Measurements from ENCODE around the gene UBAC1. TPM values are rescaled to one million over a fixed set of nuclear protein-coding genes. Genes with fewer than 3 reads are reported as not detected.

UBAC1 gene
- total and polyA plus RNA-seq, 12 donors: 73.8 to 172 (median 85.5) TPM

DNA sequence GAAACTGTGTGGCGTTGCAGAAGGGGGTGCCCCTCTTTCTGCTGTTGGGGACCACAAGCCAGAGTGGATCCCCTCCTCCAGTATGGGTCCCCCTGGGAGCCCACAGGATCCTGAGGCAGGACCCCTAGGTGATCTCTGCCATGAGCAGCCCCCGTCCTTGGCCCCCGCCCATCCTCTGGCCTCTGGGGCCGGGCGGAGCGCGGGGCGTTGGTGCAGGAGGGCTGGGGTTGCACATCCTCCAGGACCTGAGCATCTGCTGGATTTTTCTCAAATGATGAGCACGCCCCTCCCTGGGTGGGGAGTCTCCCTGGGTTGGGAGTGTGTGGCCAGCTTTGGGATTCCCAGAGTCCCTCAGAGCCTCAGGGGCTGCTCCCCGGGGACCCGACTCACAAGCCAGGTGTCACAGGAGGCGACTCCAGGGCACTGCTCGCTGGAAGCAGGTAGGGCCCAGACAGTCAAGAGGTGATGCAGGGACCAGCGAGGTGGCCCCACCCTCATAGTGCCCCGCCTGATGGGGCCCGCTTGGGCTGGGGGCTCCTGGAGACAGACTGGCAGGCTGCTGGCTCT is 26.7 kb upstream of the UBAC1 start:
- no peaks in the 10 kb centered on the region for H3K36me3 ChIP-seq
- peaks cover 8 to 35% (median 30%) of the 10 kb centered on the region in 9 donors for H3K4me1 ChIP-seq
- H3K27ac ChIP-seq: no peak overlapping the region
- H3K27me3 ChIP-seq: peaks cover 0 to 15% (median 0%) of the 10 kb centered on the region in 7 donors
- DNase-seq (no peak), ATAC-seq (no peak)
- intact Hi-C loops (cut with DNase I): loop anchor here in 1 of 10 donors (10.0 kb wide), 1 partner anchor 257 kb away; the partner anchor contains the start of gene QSOX2
- WGBS, 2 donors: 93 to 96% methylated on average over 16 of the region's 16 CpGs
- no peaks in the 10 kb centered on the region for H3K9me3 ChIP-seq
- TF ChIP-seq, protein P1, sequence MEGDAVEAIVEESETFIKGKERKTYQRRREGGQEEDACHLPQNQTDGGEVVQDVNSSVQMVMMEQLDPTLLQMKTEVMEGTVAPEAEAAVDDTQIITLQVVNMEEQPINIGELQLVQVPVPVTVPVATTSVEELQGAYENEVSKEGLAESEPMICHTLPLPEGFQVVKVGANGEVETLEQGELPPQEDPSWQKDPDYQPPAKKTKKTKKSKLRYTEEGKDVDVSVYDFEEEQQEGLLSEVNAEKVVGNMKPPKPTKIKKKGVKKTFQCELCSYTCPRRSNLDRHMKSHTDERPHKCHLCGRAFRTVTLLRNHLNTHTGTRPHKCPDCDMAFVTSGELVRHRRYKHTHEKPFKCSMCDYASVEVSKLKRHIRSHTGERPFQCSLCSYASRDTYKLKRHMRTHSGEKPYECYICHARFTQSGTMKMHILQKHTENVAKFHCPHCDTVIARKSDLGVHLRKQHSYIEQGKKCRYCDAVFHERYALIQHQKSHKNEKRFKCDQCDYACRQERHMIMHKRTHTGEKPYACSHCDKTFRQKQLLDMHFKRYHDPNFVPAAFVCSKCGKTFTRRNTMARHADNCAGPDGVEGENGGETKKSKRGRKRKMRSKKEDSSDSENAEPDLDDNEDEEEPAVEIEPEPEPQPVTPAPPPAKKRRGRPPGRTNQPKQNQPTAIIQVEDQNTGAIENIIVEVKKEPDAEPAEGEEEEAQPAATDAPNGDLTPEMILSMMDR (IDR thresholded peaks at IDR 0.05): no peak
- H3K4me3 ChIP-seq: no peak overlapping the region

DNA sequence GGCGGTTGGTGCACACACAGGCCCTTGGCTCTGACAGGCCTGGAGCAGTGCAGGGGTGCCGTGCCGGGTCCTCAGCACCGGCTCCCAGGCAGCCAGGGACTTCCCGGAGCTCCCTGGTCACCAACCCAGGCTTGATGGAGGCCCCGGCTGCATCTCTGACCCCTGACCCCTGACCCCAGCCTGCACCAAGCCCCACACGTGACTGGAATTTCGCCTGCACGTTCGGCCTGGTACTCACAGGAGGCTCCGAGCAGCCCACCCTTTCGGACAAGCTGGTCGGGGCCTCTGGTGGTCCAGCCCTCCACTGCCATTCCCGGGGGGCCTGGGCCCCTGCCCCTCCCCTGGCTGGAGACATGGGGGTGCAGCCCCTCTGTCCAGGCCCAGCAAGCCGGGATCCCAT is 25.4 kb upstream of the UBAC1 start:
- Histone ChIP-seq H3K27ac (no peak overlapping the region), H3K4me1 (peaks cover 0 to 22% (median 16%) of the 10 kb centered on the region in 9 donors), H3K4me3 (no peak overlapping the region), H3K27me3 (peaks cover 0 to 15% (median 0%) of the 10 kb centered on the region in 7 donors), H3K36me3 (no peaks in the 10 kb centered on the region), H3K9me3 (no peaks in the 10 kb centered on the region)
- TF ChIP-seq, protein P1 (IDR thresholded peaks at IDR 0.05): no peak
- no peak for DNase-seq
- intact Hi-C loops (cut with DNase I): loop anchor here in 1 of 10 donors (10.0 kb wide), 1 partner anchor 258 kb away; the partner anchor contains the start of gene QSOX2
- ATAC-seq: no peak
- 83 to 90% methylated on average over 15 of the region's 15 CpGs for WGBS, 2 donors

DNA sequence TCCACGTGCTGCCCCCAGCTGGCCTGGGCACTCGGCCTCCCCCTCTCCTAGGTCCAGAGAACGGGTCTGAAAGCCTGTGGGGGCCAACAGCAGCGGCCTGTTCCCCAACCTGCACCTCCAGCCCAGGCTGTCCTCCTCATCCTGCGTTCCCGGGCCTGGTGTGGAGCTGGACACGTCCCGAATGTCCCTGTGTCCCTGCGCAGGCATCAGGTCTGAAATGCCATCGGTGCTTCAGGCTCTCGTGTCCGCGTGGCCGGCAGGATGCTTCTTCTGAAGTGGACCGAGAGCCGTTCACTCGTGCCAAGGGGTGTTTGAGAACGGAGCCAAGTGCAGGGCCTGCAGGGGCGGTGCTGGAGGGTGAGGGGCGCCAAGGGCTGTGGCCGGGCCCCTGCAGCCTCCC is 24.7 kb upstream of the UBAC1 start:
- Histone ChIP-seq H3K36me3 (no peaks in the 10 kb centered on the region), H3K4me1 (peaks cover 0 to 15% (median 12%) of the 10 kb centered on the region in 9 donors), H3K9me3 (no peaks in the 10 kb centered on the region), H3K27ac (no peak overlapping the region), H3K4me3 (no peak overlapping the region), H3K27me3 (peaks cover 0 to 15% (median 0%) of the 10 kb centered on the region in 7 donors)
- no peak for DNase-seq
- TF ChIP-seq, protein P1 (IDR thresholded peaks at IDR 0.05): no peak
- WGBS, 2 donors: 92% methylated on average over 21 of the region's 21 CpGs
- ATAC-seq: no peak
- intact Hi-C loops (cut with DNase I): loop anchor here in 1 of 10 donors (10.0 kb wide), 1 partner anchor 259 kb away; the partner anchor contains the start of gene QSOX2

DNA sequence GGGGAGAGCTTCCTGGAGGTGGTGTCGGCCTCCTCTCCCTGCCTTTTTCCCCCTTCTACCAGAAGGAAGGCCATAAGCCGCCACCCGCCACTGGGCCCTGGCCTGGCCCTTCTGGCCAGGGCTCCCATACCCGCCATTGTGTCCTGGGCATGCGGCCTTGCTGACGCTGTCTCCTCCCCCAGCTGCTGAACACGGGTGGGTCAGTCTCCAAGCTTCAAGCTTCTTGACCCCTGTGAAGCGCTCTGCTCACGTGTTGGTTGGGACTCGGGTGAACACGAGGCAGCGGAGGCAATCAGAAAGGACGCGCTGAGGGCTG is 24.2 kb upstream of the UBAC1 start:
- H3K27me3 ChIP-seq: peaks cover 0 to 15% (median 0%) of the 10 kb centered on the region in 7 donors
- H3K4me3 ChIP-seq: no peak overlapping the region
- no peak overlapping the region for H3K27ac ChIP-seq
- DNase-seq (no peak), ATAC-seq (no peak)
- no peaks in the 10 kb centered on the region for H3K9me3 ChIP-seq
- intact Hi-C loops (cut with DNase I): loop anchor here in 1 of 10 donors (10.0 kb wide), 1 partner anchor 259 kb away; the partner anchor contains the start of gene QSOX2
- TF ChIP-seq, protein P1 (IDR thresholded peaks at IDR 0.05): no peak
- WGBS, 2 donors: 89 to 94% methylated on average over 12 of the region's 14 CpGs
- H3K4me1 ChIP-seq: peaks cover 0 to 15% (median 10%) of the 10 kb centered on the region in 9 donors
- no peaks in the 10 kb centered on the region for H3K36me3 ChIP-seq

All from heart right ventricle (tissue), 16 donors.